Skin of body (tissue), 2 donors: ENCODE measurements around the gene PRMT6. TPM values are rescaled to one million over a fixed set of nuclear protein-coding genes. Genes with fewer than 3 reads are reported as not detected.
"Not testable (repeated sequence)": the region's sequence is repeated elsewhere in the genome, so short reads cannot be mapped to it uniquely, and the experiment has no call there.

Source experiments
- DNase-seq: peaks from one replicate; lab custom pipeline; 2025; lab: John Stamatoyannopoulos, UW
- total RNA-seq: library from RNA; depleted of rRNA; stranded (reverse); fragments of >200 nt; gene quantifications from one replicate; pipeline ENCODE4 v1.2.3, GENCODE V29; 2014

PRMT6 gene
- total RNA-seq, 1 donor from 2014 or later, result 11.8 TPM

- not testable (repeated sequence) for DNase-seq
Observed at GRCh38 chr1:107093395-107093794, 36.9 kb downstream of the PRMT6 start.

DNA sequence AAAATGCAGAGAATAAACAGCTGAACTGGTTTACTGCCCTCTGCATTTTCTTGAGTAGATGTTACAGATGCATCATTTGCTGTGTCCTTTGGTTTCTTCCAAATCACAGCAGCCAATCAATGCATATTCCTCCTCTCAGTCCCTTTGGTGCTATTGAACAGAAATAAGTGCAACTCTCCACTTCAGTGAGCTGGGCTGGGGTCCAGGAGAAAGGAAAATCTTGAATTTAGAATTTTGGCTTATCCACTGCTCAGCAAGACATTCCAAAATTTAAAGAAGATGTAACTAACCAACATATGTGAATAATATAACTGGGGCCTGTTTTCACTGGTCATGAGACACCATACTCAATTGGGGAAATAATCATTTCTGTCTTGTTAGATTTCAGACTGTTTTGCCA, 39.2 kb downstream of the PRMT6 start:
- DNase-seq, result no peak

- no peak for DNase-seq
Observed at GRCh38 chr1:107096690-107097089, 40.2 kb downstream of the PRMT6 start.

GRCh38 chr1:107098961-107099360, 42.5 kb downstream of the PRMT6 start:
- DNase-seq, result no peak

GRCh38 chr1:107100331-107100984, 44.0 kb downstream of the PRMT6 start:
- peak; percentile 52 for DNase-seq

GRCh38 chr1:107105914-107106313, 49.4 kb downstream of the PRMT6 start:
- no peak for DNase-seq

Other genes with a start within 250 kb of the PRMT6 start
- gene NTNG1, start 84.4 kb downstream of the PRMT6 start, total RNA-seq, result 9.1 TPM